GM23248 (cell line): ENCODE measurements around the gene BCORL1. TPM values are rescaled to one million over a fixed set of nuclear protein-coding genes. Genes with fewer than 3 reads are reported as not detected.
A peak's percentile ranks its signal among the peaks of the same experiment; 100 is the strongest.

ENCODE experiments used
- DNase-seq: peaks from one replicate; pipeline ENCODE4 v3.0.0-alpha.2; 2015
- H2AFZ ChIP-seq: fragments of 200-600 bp; sonication (generic); 2 replicates; pipeline ENCODE4 v1.6.1; 2016; ENCODE audit warnings: antibody characterized with exemption
- H3F3A ChIP-seq: fragments of 200-600 bp; sonication (generic); 2 replicates; pipeline ENCODE4 v1.6.1; 2016; ENCODE audit warnings: mild to moderate bottlenecking, antibody characterized with exemption, mixed run types; ENCODE audit not compliant: insufficient read depth
- H3K27ac ChIP-seq: fragments of 200-600 bp; sonication (generic); 2 replicates; pipeline ENCODE4 v1.5.1; 2016; ENCODE audit warnings: mild to moderate bottlenecking
- H3K27me3 ChIP-seq: fragments of 200-600 bp; sonication (generic); replicated peaks from 2 replicates; pipeline ENCODE4 v1.6.1; 2016; ENCODE audit warnings: mild to moderate bottlenecking; ENCODE audit not compliant: insufficient read depth
- H3K36me3 ChIP-seq: fragments of 200-600 bp; sonication (generic); 2 replicates; pipeline ENCODE4 v1.6.1; 2016; ENCODE audit warnings: low read depth, mild to moderate bottlenecking
- H3K4me1 ChIP-seq: fragments of 200-600 bp; sonication (generic); 2 replicates; pipeline ENCODE4 v1.6.1; 2016; ENCODE audit warnings: mild to moderate bottlenecking; ENCODE audit not compliant: insufficient read depth
- H3K4me2 ChIP-seq: fragments of 200-600 bp; sonication (generic); one replicate; pipeline ENCODE4 v1.6.1; 2016; ENCODE audit warnings: mild to moderate bottlenecking; ENCODE audit not compliant: unreplicated experiment
- H3K4me3 ChIP-seq: fragments of 200-600 bp; sonication (generic); 2 replicates; pipeline ENCODE4 v1.5.1; 2016; ENCODE audit warnings: mild to moderate bottlenecking
- H3K79me2 ChIP-seq: fragments of 200-600 bp; sonication (generic); 2 replicates; pipeline ENCODE4 v1.6.1; 2016; ENCODE audit warnings: mild to moderate bottlenecking; ENCODE audit not compliant: insufficient read depth
- H3K9ac ChIP-seq: fragments of 200-600 bp; sonication (generic); 2 replicates; pipeline ENCODE4 v1.6.1; 2016; ENCODE audit warnings: mild to moderate bottlenecking
- H3K9me2 ChIP-seq: fragments of 200-600 bp; sonication (generic); 2 replicates; pipeline ENCODE4 v1.6.1; 2016; ENCODE audit warnings: mixed run types, mild to moderate bottlenecking, moderate library complexity; ENCODE audit not compliant: insufficient read depth
- H3K9me3 ChIP-seq: fragments of 200-600 bp; sonication (generic); one replicate; pipeline ENCODE4 v1.6.1; 2017; ENCODE audit warnings: low read depth
- H4K20me1 ChIP-seq: fragments of 200-600 bp; sonication (generic); 2 replicates; pipeline ENCODE4 v1.6.0; 2016; ENCODE audit not compliant: insufficient read depth
- EZH2 ChIP-seq: fragments of 200-600 bp; sonication (generic); IDR thresholded peaks from 2 replicates; pipeline ENCODE4 v1.6.1; 2018; ENCODE audit warnings: antibody characterized with exemption, mild to moderate bottlenecking; ENCODE audit not compliant: insufficient read depth, poor library complexity, severe bottlenecking
- EZH2phosphoT487 ChIP-seq: fragments of 200-600 bp; sonication (generic); IDR thresholded peaks from 2 replicates; pipeline ENCODE4 v1.6.1; 2018; ENCODE audit warnings: antibody characterized with exemption, moderate library complexity, mild to moderate bottlenecking, low read depth; ENCODE audit not compliant: insufficient read depth
- WGBS, 2 experiments: methylation state at CpG; one replicate each; pipeline ENCODE4 v1.1.6; 2015 to 2017; ENCODE audit warnings: low lambda C conversion rate in 2 of 2, low coverage in 1 of 2; ENCODE audit errors: missing lambda C conversion rate in 2 of 2; 5-methylcytosine and 5-hydroxymethylcytosine counted together
- in situ Hi-C: fragments of 300-500 bp; cut with MboI; formaldehyde crosslinking; loops from 2 replicates; pipeline ENCODE4 v1.15.0; 2020
- polyA plus RNA-seq: library from polyadenylated mRNA; unstranded; fragments of >200 nt; fragmentation: Nextera tagmentation; extraction: Ambion mirVana; gene quantifications from 2 replicates; pipeline ENCODE4 v1.2.1, GENCODE V29; 2016
- total RNA-seq: library from RNA; depleted of rRNA; stranded (reverse); fragments of >200 nt; shearing (Covaris generic); gene quantifications from 2 replicates; pipeline ENCODE4 v1.2.3, GENCODE V29; 2014; rRNA removed

The BCORL1 gene
- total RNA-seq: 0.38 and 1.7 TPM in 2 replicates
- polyA plus RNA-seq: 4.4 and 6.0 TPM in 2 replicates

- DNase-seq: peak; percentile 91
- Histone ChIP-seq H3K36me3 (no peaks in the 10 kb centered on the region), H4K20me1 (no peaks in the 10 kb centered on the region), H3K27me3 (no peaks in the 10 kb centered on the region), H3K4me1 (no peaks in the 10 kb centered on the region), H3K27ac (no peak within 1 kb of the TSS), H3K79me2 (peaks cover 11% of the 10 kb centered on the region), H3K9ac (no peak within 1 kb of the TSS; the same call in 1 of the 2 replicates), H3K9me3 (no peaks in the 10 kb centered on the region), H3K4me3 (peak within 1 kb of the TSS; percentile 68), H3K9me2 (no peaks in the 10 kb centered on the region), H2AFZ (peak within 1 kb of the TSS; percentile 65; the same call in 1 of the 2 replicates), H3K4me2 (peak within 1 kb of the TSS; percentile 80), H3F3A (no peaks in the 10 kb centered on the region)
- in situ Hi-C loops: no loop called here
- WGBS, 2 experiments: 1 to 3% methylated on average over 18 to 74 of the region's 74 CpGs
- TF ChIP-seq EZH2 (no peak), EZH2phosphoT487 (no peak)
These were observed at the start of gene BCORL1 for GRCh38 chrX:129982300-129983251. Gene BCORL1 (plus strand): TSS chrX:129982635. CDS start chrX:130005232, 22,597 bp downstream.

GRCh38 chrX:129932821-129933321, 49.6 kb upstream of the BCORL1 start:
- WGBS, 2 experiments: 7 to 9% methylated on average over 9 to 13 of the region's 47 CpGs
- in situ Hi-C loops: loop anchor here (25.0 kb wide), 1 partner anchor 254 kb away; no protein-coding TSS in a partner anchor
- Histone ChIP-seq H3K27ac (no peak overlapping the region), H3K9ac (peak overlapping the region; percentile 59), H3K4me3 (peak overlapping the region; percentile 57), H3K9me2 (no peaks in the 10 kb centered on the region), H3K36me3 (no peaks in the 10 kb centered on the region), H3K4me2 (no peak overlapping the region), H3K79me2 (no peaks in the 10 kb centered on the region), H3K4me1 (no peaks in the 10 kb centered on the region; the same call in 1 of the 2 replicates), H4K20me1 (no peaks in the 10 kb centered on the region), H2AFZ (peak overlapping the region; percentile 27; the same call in 1 of the 2 replicates), H3F3A (peaks cover 8% of the 10 kb centered on the region), H3K27me3 (no peaks in the 10 kb centered on the region), H3K9me3 (no peaks in the 10 kb centered on the region)
- peak; percentile 48 for DNase-seq
- TF ChIP-seq EZH2 (no peak), EZH2phosphoT487 (no peak)

GRCh38 chrX:129933700-129934099, 48.7 kb upstream of the BCORL1 start:
- Histone ChIP-seq H3K27me3 (no peaks in the 10 kb centered on the region), H4K20me1 (no peaks in the 10 kb centered on the region), H3K9me3 (no peaks in the 10 kb centered on the region), H3K4me2 (no peak overlapping the region), H3K4me1 (no peaks in the 10 kb centered on the region; the same call in 1 of the 2 replicates), H3K27ac (no peak overlapping the region), H3K79me2 (no peaks in the 10 kb centered on the region), H3K9me2 (no peaks in the 10 kb centered on the region), H2AFZ (no peak overlapping the region), H3K4me3 (no peak overlapping the region), H3F3A (peaks cover 8% of the 10 kb centered on the region), H3K9ac (no peak overlapping the region), H3K36me3 (no peaks in the 10 kb centered on the region)
- peak; percentile 8 for DNase-seq
- in situ Hi-C loops: loop anchor here (25.0 kb wide), 1 partner anchor 254 kb away; no protein-coding TSS in a partner anchor
- WGBS, 2 experiments: 24 to 40% methylated on average over 6 to 7 of the region's 7 CpGs
- no peak for TF ChIP-seq EZH2
- TF ChIP-seq EZH2phosphoT487: no peak

GRCh38 chrX:129934461-129934860, 48.0 kb upstream of the BCORL1 start:
- TF ChIP-seq EZH2phosphoT487 (no peak), EZH2 (no peak)
- 33 to 35% methylated on average over 10 of the region's 10 CpGs for WGBS, 2 experiments
- no peak overlapping the region for H2AFZ ChIP-seq
- H3K27ac ChIP-seq: no peak overlapping the region
- peaks cover 8% of the 10 kb centered on the region for H3F3A ChIP-seq
- H3K4me3 ChIP-seq: no peak overlapping the region
- no peak overlapping the region for H3K4me2 ChIP-seq
- H3K9me3 ChIP-seq: no peaks in the 10 kb centered on the region
- no peaks in the 10 kb centered on the region; the same call in 1 of the 2 replicates for H3K4me1 ChIP-seq
- no peaks in the 10 kb centered on the region for H3K27me3 ChIP-seq
- in situ Hi-C loops: loop anchor here (25.0 kb wide), 1 partner anchor 253 kb away; no protein-coding TSS in a partner anchor
- no peak overlapping the region for H3K9ac ChIP-seq
- H3K79me2 ChIP-seq: no peaks in the 10 kb centered on the region
- H3K9me2 ChIP-seq: no peaks in the 10 kb centered on the region
- no peak for DNase-seq
- H3K36me3 ChIP-seq: no peaks in the 10 kb centered on the region
- no peaks in the 10 kb centered on the region for H4K20me1 ChIP-seq
